Neuronal stem cell (in vitro differentiated cells): ENCODE measurements around the gene ACOXL.

Source experiments
- DNase-seq: peaks from one replicate; pipeline ENCODE4 v3.0.0-alpha.2; 2013; ENCODE audit warnings: low spot score
- H2AFZ ChIP-seq: one replicate; pipeline ENCODE4 v1.6.1; 2013; ENCODE audit warnings: mild to moderate bottlenecking, low read length, inconsistent platforms
- H2AK5ac ChIP-seq: 2 replicates; pipeline ENCODE4 v1.6.1; 2013; ENCODE audit warnings: low read depth, mild to moderate bottlenecking, inconsistent platforms, low read length, moderate library complexity, mixed read lengths
- H2BK120ac ChIP-seq: 2 replicates; pipeline ENCODE4 v1.6.1; 2013; ENCODE audit warnings: low read depth, mild to moderate bottlenecking, inconsistent platforms, low read length, moderate library complexity, mixed read lengths
- H2BK12ac ChIP-seq: one replicate; pipeline ENCODE4 v1.6.1; 2013; ENCODE audit warnings: low read length, inconsistent platforms
- H2BK15ac ChIP-seq: 2 replicates; pipeline ENCODE4 v1.6.1; 2013; ENCODE audit warnings: mild to moderate bottlenecking, low read length, inconsistent platforms, mixed read lengths
- H2BK5ac ChIP-seq: one replicate; pipeline ENCODE4 v1.6.1; 2013; ENCODE audit warnings: inconsistent platforms, mild to moderate bottlenecking, low read length, moderate library complexity
- H3K14ac ChIP-seq: one replicate; pipeline ENCODE4 v1.6.1; 2013; ENCODE audit warnings: low read length, inconsistent platforms
- H3K18ac ChIP-seq: 2 replicates; pipeline ENCODE4 v1.6.1; 2013; ENCODE audit warnings: low read length, inconsistent platforms
- H3K23ac ChIP-seq: 2 replicates; pipeline ENCODE4 v1.6.1; 2013; ENCODE audit warnings: low read depth, mild to moderate bottlenecking, mixed read lengths, low read length, inconsistent platforms; ENCODE audit not compliant: poor library complexity
- H3K27ac ChIP-seq: replicated peaks from 3 replicates; pipeline ENCODE4 v1.5.1; 2013; ENCODE audit warnings: low read length, inconsistent platforms
- H3K27me3 ChIP-seq, 3 experiments: 2 replicates each; pipeline ENCODE4 v1.6.1; 2013; ENCODE audit warnings: low read length in 3 of 3, mild to moderate bottlenecking in 2 of 3, inconsistent platforms in 1 of 3, low read depth in 1 of 3, mixed read lengths in 1 of 3, moderate library complexity in 1 of 3; ENCODE audit not compliant: control insufficient read depth in 3 of 3, insufficient read depth in 3 of 3
- H3K36me3 ChIP-seq, 2 donors: replicated peaks in 1 of 2; 2 replicates each; pipeline ENCODE4 v1.6.1; 2013; ENCODE audit warnings: low read length in 2 of 2; ENCODE audit not compliant: control insufficient read depth in 2 of 2, insufficient read depth in 2 of 2
- H3K4ac ChIP-seq: 2 replicates; pipeline ENCODE4 v1.6.1; 2013; ENCODE audit warnings: inconsistent platforms, mild to moderate bottlenecking, low read length, moderate library complexity
- H3K4me1 ChIP-seq, 2 donors: 1 replicate in 1 of 2; 2 replicates in 1 of 2; pipeline ENCODE4 v1.6.1; 2013; ENCODE audit warnings: low read length in 2 of 2, low read depth in 1 of 2; ENCODE audit not compliant: control insufficient read depth in 2 of 2, insufficient read depth in 1 of 2
- H3K4me2 ChIP-seq: one replicate; pipeline ENCODE4 v1.6.1; 2013; ENCODE audit warnings: mild to moderate bottlenecking, low read length, inconsistent platforms; ENCODE audit not compliant: insufficient read depth, poor library complexity, severe bottlenecking
- H3K4me3 ChIP-seq, 2 donors: 2 replicates each; pipeline ENCODE4 v1.5.1; 2013; ENCODE audit warnings: low read length in 2 of 2, mild to moderate bottlenecking in 2 of 2, inconsistent platforms in 1 of 2, moderate library complexity in 1 of 2
- H3K79me1 ChIP-seq: one replicate; pipeline ENCODE4 v1.6.1; 2013; ENCODE audit warnings: low read depth, mild to moderate bottlenecking, inconsistent platforms, low read length, moderate library complexity
- H3K9ac ChIP-seq: one replicate; pipeline ENCODE4 v1.6.1; 2013; ENCODE audit warnings: mild to moderate bottlenecking, low read depth, low read length, inconsistent platforms; ENCODE audit not compliant: poor library complexity
- H3K9me3 ChIP-seq, 2 donors: replicated peaks in 1 of 2; 2 replicates each; pipeline versions ENCODE3 to v1.6.1; 2013; ENCODE audit warnings: low read length in 2 of 2, mild to moderate bottlenecking in 2 of 2, inconsistent platforms in 1 of 2, low read depth in 1 of 2, mixed read lengths in 1 of 2, moderate library complexity in 1 of 2; ENCODE audit not compliant: control insufficient read depth in 2 of 2, insufficient read depth in 1 of 2
- H4K8ac ChIP-seq: one replicate; pipeline ENCODE4 v1.6.1; 2013; ENCODE audit warnings: low read depth, mild to moderate bottlenecking, inconsistent platforms, low read length, moderate library complexity
- H4K91ac ChIP-seq: one replicate; pipeline ENCODE4 v1.6.1; 2013; ENCODE audit warnings: low read length, low read depth, mild to moderate bottlenecking, inconsistent platforms; ENCODE audit not compliant: poor library complexity
- WGBS, 2 donors: extraction: QIAGEN DNeasy Blood & Tissue Kit; methylation state at CpG; one replicate each; pipeline ENCODE4 v1.1.7; 2013; ENCODE audit warnings: missing lambda C conversion rate in 2 of 2, mixed read lengths in 1 of 2; ENCODE audit not compliant: insufficient read length in 2 of 2, insufficient replicate concordance in 1 of 2; ENCODE audit errors: extremely low coverage in 2 of 2; 5-methylcytosine and 5-hydroxymethylcytosine counted together

The ACOXL gene

DNA sequence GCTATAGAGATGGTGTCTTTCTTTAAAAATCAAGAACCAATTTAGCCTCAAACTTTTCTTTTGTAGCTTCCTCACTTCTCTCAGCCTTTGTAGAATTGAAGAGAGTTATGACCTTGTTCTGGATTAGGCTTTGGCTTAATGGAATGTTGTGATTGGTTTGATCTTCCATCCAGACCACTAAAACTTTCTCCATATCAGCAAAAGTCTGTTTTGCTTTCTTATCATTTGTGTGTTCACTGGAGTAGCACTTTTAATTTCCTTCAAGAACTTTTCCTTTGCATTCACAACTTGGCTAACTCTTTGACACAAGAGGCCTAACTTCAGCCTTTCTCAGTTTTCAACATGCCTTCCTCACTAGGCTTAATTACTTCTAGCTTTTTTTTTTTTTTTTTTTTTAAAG is 193.1 kb downstream of the ACOXL start:
- no peak for DNase-seq
- Histone ChIP-seq H3K27me3 (no peaks in the 10 kb centered on the region), H4K91ac (no peak overlapping the region), H2BK12ac (no peak overlapping the region), H3K23ac (no peak overlapping the region), H2BK5ac (no peak overlapping the region), H3K18ac (no peak overlapping the region), H3K27ac (no peak overlapping the region), H2BK120ac (no peak overlapping the region), H3K4ac (no peak overlapping the region), H2BK15ac (no peak overlapping the region), H2AK5ac (no peak overlapping the region), H3K9ac (no peak overlapping the region), H4K8ac (no peak overlapping the region), H3K14ac (no peak overlapping the region), H3K4me3 (no peak overlapping the region), H3K36me3 (no peaks in the 10 kb centered on the region), H2AFZ (no peak overlapping the region), H3K4me2 (no peak overlapping the region), H3K9me3 (peaks cover 4 to 5% of the 10 kb centered on the region in 2 donors), H3K79me1 (no peaks in the 10 kb centered on the region), H3K4me1 (no peaks in the 10 kb centered on the region)

DNA sequence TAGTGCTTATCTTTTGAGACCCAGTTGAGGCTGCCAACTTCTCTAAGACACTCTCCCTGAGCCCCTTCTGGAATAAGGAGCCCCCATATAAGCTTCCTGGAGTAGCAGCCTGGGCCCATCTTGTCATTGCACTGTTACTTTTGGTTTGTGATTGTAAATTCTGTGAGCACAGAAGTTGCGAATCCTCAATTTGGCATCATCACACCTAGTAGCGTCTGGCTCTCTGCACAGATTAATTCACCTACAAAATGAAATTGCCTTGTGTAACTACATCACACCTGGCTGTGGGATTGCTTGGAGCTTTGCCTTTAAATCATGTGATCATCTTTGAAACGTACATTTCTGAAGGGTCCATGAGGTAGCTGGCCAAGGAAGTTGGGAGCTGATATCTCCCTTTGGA is 195.2 kb downstream of the ACOXL start:
- Histone ChIP-seq H3K14ac (no peak overlapping the region), H2BK5ac (no peak overlapping the region), H3K9me3 (peaks cover 4 to 5% of the 10 kb centered on the region in 2 donors), H2AK5ac (no peak overlapping the region), H3K4me1 (no peaks in the 10 kb centered on the region), H2AFZ (no peak overlapping the region), H3K4me2 (no peak overlapping the region), H3K36me3 (no peaks in the 10 kb centered on the region), H3K79me1 (no peaks in the 10 kb centered on the region), H3K18ac (no peak overlapping the region), H3K9ac (no peak overlapping the region), H4K8ac (no peak overlapping the region), H4K91ac (no peak overlapping the region), H2BK15ac (no peak overlapping the region), H3K27me3 (peaks cover 0 to under 1% (median 0%) of the 10 kb centered on the region in 3 experiments), H3K4me3 (no peak overlapping the region), H2BK120ac (no peak overlapping the region), H3K23ac (no peak overlapping the region), H3K27ac (no peak overlapping the region), H2BK12ac (no peak overlapping the region), H3K4ac (no peak overlapping the region)
- DNase-seq, result no peak
- WGBS, 2 donors, result no CpG with 5 or more reads among the region's 3 CpGs

DNA sequence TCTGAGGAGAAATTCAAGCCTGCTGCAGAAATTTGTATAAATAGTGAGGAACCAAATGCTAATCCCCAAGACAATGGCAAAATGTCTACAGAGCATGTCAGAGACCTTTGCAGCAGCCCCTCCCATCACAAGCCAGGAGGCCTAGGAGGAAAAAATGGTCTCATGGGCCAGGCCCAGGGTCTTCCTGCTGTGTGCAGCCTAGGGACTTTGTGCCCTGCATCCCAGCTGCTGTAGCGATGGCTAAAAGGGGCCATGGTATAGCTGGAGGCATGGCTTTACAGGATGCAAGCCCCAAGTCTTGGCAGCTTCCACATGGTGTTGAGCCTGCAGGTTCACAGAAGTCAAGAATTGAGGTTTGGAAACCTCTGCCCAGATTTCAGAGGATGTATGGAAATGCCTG is 197.2 kb downstream of the ACOXL start:
- Histone ChIP-seq H2BK12ac (no peak overlapping the region), H3K9me3 (peaks cover 4 to 5% of the 10 kb centered on the region in 2 donors)
- WGBS, 2 donors, result no CpG with 5 or more reads among the region's 1 CpG

DNA sequence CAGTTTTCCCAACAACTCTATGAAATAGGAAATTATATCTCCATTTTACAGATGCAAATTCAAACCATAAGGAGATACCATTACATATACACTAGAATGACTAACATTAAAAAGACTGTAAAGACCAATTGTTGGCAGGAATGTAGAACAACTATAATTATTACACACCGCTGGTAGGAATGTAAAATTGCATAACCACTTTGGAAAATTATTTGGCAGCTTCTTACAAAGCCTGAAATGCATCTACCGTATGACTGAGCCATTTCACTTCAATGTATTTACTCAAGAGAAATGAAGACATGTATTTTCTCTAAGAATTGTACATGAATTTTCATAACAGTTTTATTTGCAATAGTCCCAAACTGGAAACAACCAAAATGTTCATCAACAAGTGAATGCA is 199.3 kb downstream of the ACOXL start:
- no peak overlapping the region for H4K91ac ChIP-seq
- H2BK12ac ChIP-seq, result no peak overlapping the region
- no peak overlapping the region for H3K23ac ChIP-seq
- H4K8ac ChIP-seq, result no peak overlapping the region
- peaks cover 0 to 1% of the 10 kb centered on the region in 2 donors for H3K4me1 ChIP-seq
- H3K9me3 ChIP-seq, result peaks cover 4 to 5% of the 10 kb centered on the region in 2 donors
- H3K9ac ChIP-seq, result no peak overlapping the region
- peaks cover 2% of the 10 kb centered on the region for H3K79me1 ChIP-seq
- no peaks in the 10 kb centered on the region for H3K36me3 ChIP-seq
- peaks cover 0 to 3% (median 0%) of the 10 kb centered on the region in 3 experiments for H3K27me3 ChIP-seq
- no peak for DNase-seq
- no peak overlapping the region for H2AK5ac ChIP-seq
- WGBS, 2 donors, result no CpG with 5 or more reads among the region's 2 CpGs
- H3K4me2 ChIP-seq, result no peak overlapping the region
- no peak overlapping the region for H2AFZ ChIP-seq
- no peak overlapping the region for H3K4me3 ChIP-seq
- H3K4ac ChIP-seq, result no peak overlapping the region
- H3K27ac ChIP-seq, result no peak overlapping the region
- no peak overlapping the region for H2BK15ac ChIP-seq
- H3K14ac ChIP-seq, result no peak overlapping the region
- H2BK120ac ChIP-seq, result no peak overlapping the region
- no peak overlapping the region for H2BK5ac ChIP-seq
- H3K18ac ChIP-seq, result no peak overlapping the region

More for the DNA sequence above, 197.2 kb downstream of the ACOXL start:
- no peak overlapping the region for H3K23ac ChIP-seq
- no peak overlapping the region for H2AFZ ChIP-seq
- no peak overlapping the region for H2AK5ac ChIP-seq
- peak overlapping the region in 1 of 2 donors; percentile 44 for H3K4me3 ChIP-seq
- H3K36me3 ChIP-seq, result no peaks in the 10 kb centered on the region
- H2BK15ac ChIP-seq, result no peak overlapping the region
- H2BK120ac ChIP-seq, result no peak overlapping the region
- DNase-seq, result no peak
- H3K18ac ChIP-seq, result no peak overlapping the region
- no peak overlapping the region for H3K14ac ChIP-seq
- no peak overlapping the region for H2BK5ac ChIP-seq
- no peaks in the 10 kb centered on the region for H3K4me1 ChIP-seq
- H4K91ac ChIP-seq, result no peak overlapping the region
- no peak overlapping the region for H3K4me2 ChIP-seq
- no peak overlapping the region for H4K8ac ChIP-seq
- H3K4ac ChIP-seq, result no peak overlapping the region
- peaks cover 0 to 3% (median 0%) of the 10 kb centered on the region in 3 experiments for H3K27me3 ChIP-seq
- H3K9ac ChIP-seq, result no peak overlapping the region
- H3K79me1 ChIP-seq, result no peaks in the 10 kb centered on the region
- H3K27ac ChIP-seq, result no peak overlapping the region
